Transverse colon (tissue), 1 donor: ENCODE results near the gene DPH7.

ENCODE experiments used
- EP300 ChIP-seq: sonication (generic); formaldehyde crosslinking; IDR thresholded peaks from one replicate; pipeline ENCODE4 v1.6.1; 2017; ENCODE audit warnings: antibody characterized with exemption, low read depth
- POLR2A ChIP-seq: fragments of 450-650 bp; IDR thresholded peaks from one replicate; pipeline ENCODE4 v1.6.1; 2016; ENCODE audit warnings: antibody characterized with exemption, mild to moderate bottlenecking, moderate library complexity

- TF ChIP-seq POLR2A (no peak), EP300 (no peak)
Measured at GRCh38 chr9:137579259-137579604, 507 bp upstream of the DPH7 start.
